ENCODE data around the gene FBN1. TPM values are rescaled to one million over a fixed set of nuclear protein-coding genes. Genes with fewer than 3 reads are reported as not detected.

Gene FBN1
- total RNA-seq, 1 donor from 2014 or later: 78.8 TPM

DNA sequence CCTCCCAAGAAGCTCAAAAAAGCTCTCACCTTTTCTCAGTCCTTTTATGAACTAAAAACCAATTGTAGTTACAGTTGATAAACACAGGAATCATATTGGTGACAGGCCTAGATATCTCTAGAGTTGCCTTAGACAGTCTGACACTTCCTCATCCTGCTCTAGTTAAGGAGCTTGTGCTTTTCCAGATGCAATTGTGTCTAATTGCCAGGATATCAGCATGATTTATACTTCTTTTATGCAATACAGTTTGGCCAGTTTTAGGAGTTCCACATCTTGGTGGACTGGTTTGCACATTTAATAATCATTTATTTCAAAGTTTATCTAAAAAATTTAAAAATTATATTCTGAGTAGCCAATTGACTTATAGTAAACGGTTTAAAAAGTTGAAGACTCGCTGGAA is 218.6 kb downstream of the FBN1 start:
- Mint-ChIP-seq H3K27ac (no peak overlapping the region), H3K27me3 (ENCODE audit: insufficient read depth, low read depth) (no peaks in the 10 kb centered on the region), H3K4me1 (peaks cover 2% of the 10 kb centered on the region), H3K4me3 (no peak overlapping the region), H3K9me3 (no peaks in the 10 kb centered on the region), H3K36me3 (peaks cover 35% of the 10 kb centered on the region)
- no peak overlapping the region for H3K4me3 ChIP-seq
- H3K4me1 ChIP-seq: peaks cover 3% of the 10 kb centered on the region
- H3K79me2 ChIP-seq (ENCODE audit: low read depth): no peaks in the 10 kb centered on the region
- H3K9ac ChIP-seq: no peak overlapping the region
- H4K20me1 ChIP-seq (ENCODE audit: low read depth): no peaks in the 10 kb centered on the region
- H3F3A ChIP-seq (ENCODE audit: low read depth): no peaks in the 10 kb centered on the region
- no peak overlapping the region for H3K4me2 ChIP-seq
- TF ChIP-seq EZH2 (IDR thresholded peaks at IDR 0.05) (no peak), EZH2phosphoT487 (IDR thresholded peaks at IDR 0.05) (no peak)
- TF ChIP-seq, protein P1, sequence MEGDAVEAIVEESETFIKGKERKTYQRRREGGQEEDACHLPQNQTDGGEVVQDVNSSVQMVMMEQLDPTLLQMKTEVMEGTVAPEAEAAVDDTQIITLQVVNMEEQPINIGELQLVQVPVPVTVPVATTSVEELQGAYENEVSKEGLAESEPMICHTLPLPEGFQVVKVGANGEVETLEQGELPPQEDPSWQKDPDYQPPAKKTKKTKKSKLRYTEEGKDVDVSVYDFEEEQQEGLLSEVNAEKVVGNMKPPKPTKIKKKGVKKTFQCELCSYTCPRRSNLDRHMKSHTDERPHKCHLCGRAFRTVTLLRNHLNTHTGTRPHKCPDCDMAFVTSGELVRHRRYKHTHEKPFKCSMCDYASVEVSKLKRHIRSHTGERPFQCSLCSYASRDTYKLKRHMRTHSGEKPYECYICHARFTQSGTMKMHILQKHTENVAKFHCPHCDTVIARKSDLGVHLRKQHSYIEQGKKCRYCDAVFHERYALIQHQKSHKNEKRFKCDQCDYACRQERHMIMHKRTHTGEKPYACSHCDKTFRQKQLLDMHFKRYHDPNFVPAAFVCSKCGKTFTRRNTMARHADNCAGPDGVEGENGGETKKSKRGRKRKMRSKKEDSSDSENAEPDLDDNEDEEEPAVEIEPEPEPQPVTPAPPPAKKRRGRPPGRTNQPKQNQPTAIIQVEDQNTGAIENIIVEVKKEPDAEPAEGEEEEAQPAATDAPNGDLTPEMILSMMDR (IDR thresholded peaks at IDR 0.05): no peak
- no peak overlapping the region for H2AFZ ChIP-seq (replicated peaks)
- no peak overlapping the region for H3K27ac ChIP-seq
- H3K36me3 ChIP-seq: no peaks in the 10 kb centered on the region
- no peak for DNase-seq (ENCODE audit: low spot score)
- H3K9me3 ChIP-seq (ENCODE audit: low read depth): no peaks in the 10 kb centered on the region
- H3K27me3 ChIP-seq: no peaks in the 10 kb centered on the region

DNA sequence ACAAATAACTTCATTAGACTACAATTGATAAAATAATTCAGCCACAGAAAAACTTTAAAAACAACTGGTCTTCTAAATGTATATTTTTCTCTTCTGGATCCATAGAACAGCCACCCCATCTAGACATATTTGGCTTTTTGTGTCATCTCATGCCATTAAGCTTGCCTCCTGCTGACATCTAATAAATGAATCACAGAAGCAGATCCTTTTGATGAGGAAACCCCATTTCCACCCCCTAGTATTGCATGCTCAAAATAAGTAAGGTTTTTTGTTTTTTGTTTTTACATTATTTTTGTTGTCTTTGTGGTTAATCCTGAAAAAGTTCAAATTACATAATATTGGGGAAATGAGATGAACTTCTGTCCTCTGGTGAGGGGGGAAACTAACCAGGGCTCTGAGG is 219.5 kb downstream of the FBN1 start:
- H3K27ac Mint-ChIP-seq: no peak overlapping the region
- TF ChIP-seq EZH2phosphoT487 (IDR thresholded peaks at IDR 0.05): no peak
- TF ChIP-seq, protein P1 (IDR thresholded peaks at IDR 0.05): no peak
- no peak for TF ChIP-seq EZH2 (IDR thresholded peaks at IDR 0.05)
- Histone ChIP-seq H3F3A (ENCODE audit: low read depth) (no peaks in the 10 kb centered on the region), H3K27ac (no peak overlapping the region), H3K4me1 (peaks cover 9% of the 10 kb centered on the region), H2AFZ (replicated peaks) (no peak overlapping the region), H3K9me3 (ENCODE audit: low read depth) (no peaks in the 10 kb centered on the region), H3K36me3 (no peaks in the 10 kb centered on the region), H3K79me2 (ENCODE audit: low read depth) (no peaks in the 10 kb centered on the region), H4K20me1 (ENCODE audit: low read depth) (no peaks in the 10 kb centered on the region), H3K4me3 (no peak overlapping the region), H3K27me3 (no peaks in the 10 kb centered on the region), H3K4me2 (no peak overlapping the region), H3K9ac (no peak overlapping the region)
- H3K4me3 Mint-ChIP-seq: no peak overlapping the region
- H3K4me1 Mint-ChIP-seq: peaks cover 2% of the 10 kb centered on the region
- H3K36me3 Mint-ChIP-seq: peaks cover 41% of the 10 kb centered on the region
- no peak for DNase-seq (ENCODE audit: low spot score)
- no peaks in the 10 kb centered on the region for H3K9me3 Mint-ChIP-seq
- no peaks in the 10 kb centered on the region for H3K27me3 Mint-ChIP-seq (ENCODE audit: insufficient read depth, low read depth)

DNA sequence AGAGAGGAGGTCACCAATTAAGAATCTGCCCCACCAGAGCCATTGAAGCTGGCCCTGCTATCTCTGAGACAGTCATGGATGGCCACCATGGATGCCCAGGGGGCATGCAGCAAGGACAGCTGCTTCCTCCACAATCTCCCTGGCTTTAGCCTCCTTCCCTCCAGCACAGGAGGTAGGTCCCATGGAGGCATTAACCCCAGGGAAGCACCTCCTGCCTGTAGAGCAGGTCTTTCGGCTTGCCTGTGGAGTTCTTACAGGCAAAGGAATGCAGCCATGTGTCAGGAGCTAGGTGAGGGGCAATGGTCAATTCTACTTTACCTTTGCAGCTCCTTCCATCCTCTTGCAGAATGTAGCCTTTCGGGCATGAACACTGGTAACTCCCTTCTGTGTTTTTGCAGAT is 220.5 kb downstream of the FBN1 start:
- no peaks in the 10 kb centered on the region for H3F3A ChIP-seq (ENCODE audit: low read depth)
- DNase-seq (ENCODE audit: low spot score): no peak

More for the DNA sequence above, 220.5 kb downstream of the FBN1 start:
- peaks cover 9% of the 10 kb centered on the region for H3K4me1 ChIP-seq
- no peaks in the 10 kb centered on the region for H3K9me3 ChIP-seq (ENCODE audit: low read depth)
- H3K79me2 ChIP-seq (ENCODE audit: low read depth): no peaks in the 10 kb centered on the region
- no peaks in the 10 kb centered on the region for H3K9me3 Mint-ChIP-seq
- H3K4me2 ChIP-seq: no peak overlapping the region
- no peaks in the 10 kb centered on the region for H3K36me3 ChIP-seq
- TF ChIP-seq EZH2 (IDR thresholded peaks at IDR 0.05) (no peak), EZH2phosphoT487 (IDR thresholded peaks at IDR 0.05) (no peak)
- TF ChIP-seq, protein P1 (IDR thresholded peaks at IDR 0.05): no peak
- no peak overlapping the region for H3K4me3 ChIP-seq
- H3K4me3 Mint-ChIP-seq: no peak overlapping the region
- H3K27me3 Mint-ChIP-seq (ENCODE audit: insufficient read depth, low read depth): no peaks in the 10 kb centered on the region
- peaks cover 2% of the 10 kb centered on the region for H3K4me1 Mint-ChIP-seq
- H3K27me3 ChIP-seq: no peaks in the 10 kb centered on the region
- H3K9ac ChIP-seq: no peak overlapping the region
- no peaks in the 10 kb centered on the region for H4K20me1 ChIP-seq (ENCODE audit: low read depth)
- H2AFZ ChIP-seq (replicated peaks): no peak overlapping the region
- peaks cover 42% of the 10 kb centered on the region for H3K36me3 Mint-ChIP-seq
- H3K27ac Mint-ChIP-seq: no peak overlapping the region
- H3K27ac ChIP-seq: no peak overlapping the region

All from neural progenitor cell (in vitro differentiated cells).